ENCODE results near the gene PSME3IP1.

The PSME3IP1 gene

GRCh38 chr16:57186872-57187854 is 1.3 kb upstream of the PSME3IP1 start:
- H3K27ac ChIP-seq (replicated peaks): peak overlapping the region; percentile 86
- peak in 1 of 2 experiments; percentile 10 for DNase-seq (ENCODE audit: low read depth in 1 of 2, low spot score in 1 of 2)
- no peaks in the 10 kb centered on the region for H3K27me3 ChIP-seq (ENCODE audit: insufficient read depth, poor library complexity, severe bottlenecking)
- TF ChIP-seq SPI1 (IDR thresholded peaks at IDR 0.05; ENCODE audit: borderline replicate concordance, low read depth): no peak
- peak overlapping the region; percentile 98 for H3K4me3 ChIP-seq (replicated peaks; ENCODE audit: insufficient read depth, low read length)

- TF ChIP-seq GABPA (IDR thresholded peaks at IDR 0.05; ENCODE audit: low read depth) (no peak), POLR2AphosphoS5 (IDR thresholded peaks at IDR 0.05; ENCODE audit: low read depth) (no peak; the same call in 1 of the 2 replicates), SPI1 (IDR thresholded peaks at IDR 0.05; ENCODE audit: borderline replicate concordance, low read depth) (no peak), CTCF (IDR thresholded peaks at IDR 0.05; ENCODE audit: insufficient read depth, low read length) (no peak)
- TF ChIP-seq, protein P1, sequence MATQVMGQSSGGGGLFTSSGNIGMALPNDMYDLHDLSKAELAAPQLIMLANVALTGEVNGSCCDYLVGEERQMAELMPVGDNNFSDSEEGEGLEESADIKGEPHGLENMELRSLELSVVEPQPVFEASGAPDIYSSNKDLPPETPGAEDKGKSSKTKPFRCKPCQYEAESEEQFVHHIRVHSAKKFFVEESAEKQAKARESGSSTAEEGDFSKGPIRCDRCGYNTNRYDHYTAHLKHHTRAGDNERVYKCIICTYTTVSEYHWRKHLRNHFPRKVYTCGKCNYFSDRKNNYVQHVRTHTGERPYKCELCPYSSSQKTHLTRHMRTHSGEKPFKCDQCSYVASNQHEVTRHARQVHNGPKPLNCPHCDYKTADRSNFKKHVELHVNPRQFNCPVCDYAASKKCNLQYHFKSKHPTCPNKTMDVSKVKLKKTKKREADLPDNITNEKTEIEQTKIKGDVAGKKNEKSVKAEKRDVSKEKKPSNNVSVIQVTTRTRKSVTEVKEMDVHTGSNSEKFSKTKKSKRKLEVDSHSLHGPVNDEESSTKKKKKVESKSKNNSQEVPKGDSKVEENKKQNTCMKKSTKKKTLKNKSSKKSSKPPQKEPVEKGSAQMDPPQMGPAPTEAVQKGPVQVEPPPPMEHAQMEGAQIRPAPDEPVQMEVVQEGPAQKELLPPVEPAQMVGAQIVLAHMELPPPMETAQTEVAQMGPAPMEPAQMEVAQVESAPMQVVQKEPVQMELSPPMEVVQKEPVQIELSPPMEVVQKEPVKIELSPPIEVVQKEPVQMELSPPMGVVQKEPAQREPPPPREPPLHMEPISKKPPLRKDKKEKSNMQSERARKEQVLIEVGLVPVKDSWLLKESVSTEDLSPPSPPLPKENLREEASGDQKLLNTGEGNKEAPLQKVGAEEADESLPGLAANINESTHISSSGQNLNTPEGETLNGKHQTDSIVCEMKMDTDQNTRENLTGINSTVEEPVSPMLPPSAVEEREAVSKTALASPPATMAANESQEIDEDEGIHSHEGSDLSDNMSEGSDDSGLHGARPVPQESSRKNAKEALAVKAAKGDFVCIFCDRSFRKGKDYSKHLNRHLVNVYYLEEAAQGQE (IDR thresholded peaks at IDR 0.05; ENCODE audit: insufficient replicate concordance, low read depth): no peak
- no peaks in the 10 kb centered on the region for H3K27me3 ChIP-seq (ENCODE audit: insufficient read depth, poor library complexity, severe bottlenecking)
- H3K27ac ChIP-seq (replicated peaks): peak overlapping the region; percentile 93
- DNase-seq (ENCODE audit: low read depth in 1 of 2, low spot score in 1 of 2): peak; percentile 20 to 50
- peak overlapping the region; percentile 96 for H3K4me3 ChIP-seq (replicated peaks; ENCODE audit: insufficient read depth, low read length)
Measured at GRCh38 chr16:57185446-57185944, 344 bp downstream of the PSME3IP1 start.

GRCh38 chr16:57184887-57185445 is 873 bp downstream of the PSME3IP1 start:
- H3K4me3 ChIP-seq (replicated peaks; ENCODE audit: insufficient read depth, low read length): peak overlapping the region; percentile 96
- peak overlapping the region; percentile 93 for H3K27ac ChIP-seq (replicated peaks)
- TF ChIP-seq, protein P1 (IDR thresholded peaks at IDR 0.05; ENCODE audit: insufficient replicate concordance, low read depth): no peak
- TF ChIP-seq CTCF (IDR thresholded peaks at IDR 0.05; ENCODE audit: insufficient read depth, low read length) (no peak), GABPA (IDR thresholded peaks at IDR 0.05; ENCODE audit: low read depth) (no peak), SPI1 (IDR thresholded peaks at IDR 0.05; ENCODE audit: borderline replicate concordance, low read depth) (no peak), POLR2AphosphoS5 (IDR thresholded peaks at IDR 0.05; ENCODE audit: low read depth) (no peak)
- H3K27me3 ChIP-seq (ENCODE audit: insufficient read depth, poor library complexity, severe bottlenecking): no peaks in the 10 kb centered on the region
- no peak for DNase-seq (ENCODE audit: low read depth in 1 of 2, low spot score in 1 of 2)

- no peaks in the 10 kb centered on the region for H3K27me3 ChIP-seq (ENCODE audit: insufficient read depth, poor library complexity, severe bottlenecking)
- peak overlapping the region; percentile 96; the same call in 1 of the 2 replicates for H3K4me3 ChIP-seq (replicated peaks; ENCODE audit: insufficient read depth, low read length)
- H3K27ac ChIP-seq (replicated peaks): no peak overlapping the region; the same call in 1 of the 2 replicates
- TF ChIP-seq CTCF (IDR thresholded peaks at IDR 0.05; ENCODE audit: insufficient read depth, low read length) (no peak), SPI1 (IDR thresholded peaks at IDR 0.05; ENCODE audit: borderline replicate concordance, low read depth) (no peak), GABPA (IDR thresholded peaks at IDR 0.05; ENCODE audit: low read depth) (no peak), POLR2AphosphoS5 (IDR thresholded peaks at IDR 0.05; ENCODE audit: low read depth) (no peak)
- TF ChIP-seq, protein P1 (IDR thresholded peaks at IDR 0.05; ENCODE audit: insufficient replicate concordance, low read depth): no peak
- no peak for DNase-seq (ENCODE audit: low read depth in 1 of 2, low spot score in 1 of 2)
Measured at GRCh38 chr16:57184113-57184512, 1.7 kb downstream of the PSME3IP1 start.
